HG02973 (cell line): Measurements from ENCODE around the gene ZNF296.
"Not testable (repeated sequence)": the region's sequence is repeated elsewhere in the genome, so short reads cannot be mapped to it uniquely, and the experiment has no call there.

Experiments
- ATAC-seq: cut with Tn5 transposase; IDR thresholded peaks from one replicate; pipeline ENCODE4 v1.9.1; 2021; ENCODE audit warnings: moderate library complexity; ENCODE audit not compliant: unreplicated experiment

Gene ZNF296

GRCh38 chr19:45076029-45076850 lies at the start of gene ZNF296:
ZNF296 (minus strand) TSS chr19:45076478; CDS start chr19:45076373, 105 bp downstream.
- peak; percentile 40 for ATAC-seq

GRCh38 chr19:45125360-45125759 lies 49.1 kb upstream of the ZNF296 start:
- no peak for ATAC-seq

GRCh38 chr19:45124021-45124420 lies 47.7 kb upstream of the ZNF296 start:
- ATAC-seq = no peak

GRCh38 chr19:45123440-45123850 lies 47.2 kb upstream of the ZNF296 start:
- no peak for ATAC-seq

GRCh38 chr19:45122832-45123231 lies 46.6 kb upstream of the ZNF296 start:
- ATAC-seq = no peak

GRCh38 chr19:45121827-45122345 lies 45.6 kb upstream of the ZNF296 start:
- ATAC-seq = no peak

GRCh38 chr19:45119582-45119981 lies 43.3 kb upstream of the ZNF296 start:
- no peak for ATAC-seq

- ATAC-seq = not testable (repeated sequence)
Observed at GRCh38 chr19:45118591-45119355, 42.5 kb upstream of the ZNF296 start.

GRCh38 chr19:45118106-45118505 lies 41.8 kb upstream of the ZNF296 start:
- no peak for ATAC-seq

GRCh38 chr19:45117671-45118070 lies 41.4 kb upstream of the ZNF296 start:
- ATAC-seq = no peak

- ATAC-seq = no peak
Observed at GRCh38 chr19:45117167-45117594, 40.9 kb upstream of the ZNF296 start.

GRCh38 chr19:45115809-45116615 lies 39.7 kb upstream of the ZNF296 start:
- no peak for ATAC-seq

- no peak for ATAC-seq
Observed at GRCh38 chr19:45114116-45114515, 37.8 kb upstream of the ZNF296 start.

- no peak for ATAC-seq
Observed at GRCh38 chr19:45113628-45114027, 37.4 kb upstream of the ZNF296 start.

- no peak for ATAC-seq
Observed at GRCh38 chr19:45112111-45112827, 36.0 kb upstream of the ZNF296 start.

GRCh38 chr19:45110851-45111266 lies 34.6 kb upstream of the ZNF296 start:
- ATAC-seq = no peak

- no peak for ATAC-seq
Observed at GRCh38 chr19:45107621-45108150, 31.4 kb upstream of the ZNF296 start.

GRCh38 chr19:45106363-45106762 lies 30.1 kb upstream of the ZNF296 start:
- not testable (repeated sequence) for ATAC-seq

- no peak for ATAC-seq
Observed at GRCh38 chr19:45104658-45105349, 28.5 kb upstream of the ZNF296 start.
